ENCODE data around the gene DNAJC18.

The DNAJC18 gene

GRCh38 chr5:139386050-139386438 is 53.3 kb downstream of the DNAJC18 start:
- DNase-seq = no peak

GRCh38 chr5:139385061-139386049 is 54.0 kb downstream of the DNAJC18 start:
- DNase-seq = no peak

DNA sequence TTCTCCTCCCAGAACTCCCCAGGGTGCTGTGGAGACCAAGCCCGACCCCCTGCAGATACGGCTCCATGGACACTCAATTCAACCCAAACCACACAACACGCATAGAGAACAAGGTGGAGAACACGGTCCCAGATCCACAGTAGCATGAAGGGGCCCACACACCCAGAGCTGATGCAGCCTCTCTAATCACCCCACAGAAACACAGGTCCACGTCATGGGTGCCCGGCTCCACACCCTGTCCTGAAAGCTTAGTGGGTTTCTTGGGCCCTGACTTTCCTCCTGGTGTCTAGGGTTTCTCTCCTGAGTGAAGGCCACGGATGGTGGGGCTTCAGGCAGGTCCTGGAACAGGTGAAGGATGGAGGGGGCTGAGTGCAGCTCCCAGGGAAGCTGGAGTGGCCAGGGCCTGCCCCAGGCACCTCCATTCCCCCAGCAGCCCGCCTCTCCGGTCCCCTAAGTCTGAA is 54.7 kb downstream of the DNAJC18 start:
- DNase-seq = no peak

DNA sequence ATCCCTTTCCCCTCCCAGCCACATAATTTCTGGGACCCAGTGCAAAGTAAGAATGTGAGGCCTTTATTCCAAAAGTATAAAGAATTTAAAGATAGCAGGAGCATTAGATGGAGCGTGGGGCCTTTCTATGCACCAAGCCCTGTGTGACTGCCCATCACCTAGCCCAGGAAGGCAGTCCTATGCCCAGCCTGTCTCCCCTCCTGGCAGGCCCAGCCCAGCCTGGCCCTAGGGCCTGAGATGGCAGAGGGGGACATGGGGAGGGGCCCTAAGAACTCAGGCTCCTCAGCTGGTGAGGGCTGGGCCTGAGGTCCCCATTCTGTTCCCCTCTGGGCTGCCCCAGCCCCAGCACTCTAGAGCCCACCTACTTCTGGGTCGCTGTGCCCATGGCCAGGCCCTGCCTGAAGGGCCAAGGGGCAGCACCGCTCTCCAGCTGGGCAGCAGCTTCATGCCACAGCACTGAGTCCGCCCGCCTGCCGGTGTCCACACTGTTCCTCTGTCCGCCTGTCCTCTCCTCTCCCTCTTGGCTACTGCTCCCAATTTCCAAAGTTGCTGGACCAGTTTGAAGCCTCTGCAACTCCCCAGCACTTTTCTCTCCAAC is 55.2 kb downstream of the DNAJC18 start:
- no peak for DNase-seq

GRCh38 chr5:139383275-139383992 is 55.9 kb downstream of the DNAJC18 start, which contains the start of gene SLC23A1:
Gene SLC23A1, minus strand, starts transcription at chr5:139383297. Its CDS starts 44 bp downstream, at chr5:139383253.
- DNase-seq = no peak

DNA sequence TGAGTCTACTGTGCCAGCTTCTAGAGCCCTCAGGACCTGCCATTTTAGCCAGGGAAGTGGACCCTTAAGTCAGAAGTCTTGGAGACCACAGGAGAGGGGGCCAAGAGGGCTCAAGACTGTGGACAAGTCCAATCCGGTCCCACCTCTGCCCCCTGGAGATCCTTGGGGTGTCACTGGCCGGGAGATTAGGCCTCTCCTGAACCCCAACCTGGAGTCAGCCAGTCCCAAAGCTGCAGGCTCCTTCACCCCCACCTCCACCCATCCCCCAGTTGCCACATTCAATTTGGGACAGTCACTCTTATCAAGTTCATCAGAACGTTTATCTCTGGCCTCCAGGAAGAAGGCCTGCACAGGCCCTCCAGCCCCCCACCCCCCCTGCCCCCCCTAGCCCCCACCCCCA is 56.5 kb downstream of the DNAJC18 start:
- DNase-seq = no peak

GRCh38 chr5:139381837-139382761 is 57.2 kb downstream of the DNAJC18 start:
- DNase-seq = no peak

GRCh38 chr5:139379626-139380449 is 59.5 kb downstream of the DNAJC18 start:
- DNase-seq = no peak

GRCh38 chr5:139378941-139379361 is 60.4 kb downstream of the DNAJC18 start:
- DNase-seq = no peak

- no peak for DNase-seq
Measured at GRCh38 chr5:139378101-139378825, 61.1 kb downstream of the DNAJC18 start.

DNA sequence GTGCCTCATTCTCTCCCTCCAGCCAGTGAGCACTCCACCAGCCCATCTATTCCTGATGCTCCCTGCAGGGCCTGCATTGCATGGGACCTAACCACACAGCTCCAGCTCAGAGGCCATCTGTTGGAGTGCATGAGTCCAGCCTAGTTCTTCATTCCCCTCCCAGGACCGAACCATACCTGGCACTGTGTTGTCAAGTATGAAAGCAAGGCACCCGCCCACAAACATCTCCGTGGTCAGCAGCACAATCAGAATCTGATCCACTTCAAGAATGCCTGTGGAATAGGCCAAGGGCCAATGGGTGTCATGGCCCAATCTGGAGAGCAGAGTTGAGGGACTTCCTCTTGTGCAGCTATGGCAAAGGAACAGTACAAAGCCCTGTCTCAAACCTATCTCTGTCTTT is 62.1 kb downstream of the DNAJC18 start:
- no peak for DNase-seq

DNA sequence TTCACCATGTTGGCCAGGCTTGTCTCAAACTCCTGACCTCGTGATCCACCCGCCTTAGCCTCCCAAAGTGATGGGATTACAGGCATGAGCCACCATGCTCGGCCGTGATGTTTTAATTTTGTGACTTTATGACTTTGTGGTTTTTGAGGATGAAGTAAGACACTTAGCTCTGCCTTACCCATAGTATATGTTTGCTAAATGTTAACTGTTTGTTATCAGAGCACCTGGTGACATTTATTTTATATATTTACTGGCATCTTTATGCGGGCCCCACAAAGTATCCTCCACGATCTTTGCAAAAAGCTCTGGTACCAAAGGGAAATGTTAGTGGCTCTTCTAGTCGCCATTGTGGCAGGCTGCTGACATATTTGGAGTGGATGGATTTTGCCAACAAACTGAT is 63.0 kb downstream of the DNAJC18 start:
- no peak for DNase-seq

DNA sequence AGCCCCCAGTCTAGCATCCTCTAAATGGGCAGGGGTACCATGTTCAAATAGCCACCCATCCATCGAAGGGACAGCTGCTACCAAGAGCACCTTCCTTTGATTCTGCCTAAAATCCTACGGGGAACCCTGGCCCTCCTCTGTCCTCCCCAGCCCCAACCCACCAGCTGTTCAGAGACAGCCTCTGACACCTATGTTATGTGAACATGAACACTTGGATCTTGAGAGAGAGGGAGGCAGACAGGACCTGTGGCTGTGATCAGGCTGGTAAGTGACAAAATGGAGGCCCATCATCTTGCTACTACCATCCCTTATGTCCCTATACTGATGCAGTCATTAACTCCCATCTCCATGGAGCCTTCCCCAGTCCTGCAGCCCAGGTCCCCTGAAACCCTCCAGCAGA is 64.4 kb downstream of the DNAJC18 start:
- DNase-seq = no peak

DNA sequence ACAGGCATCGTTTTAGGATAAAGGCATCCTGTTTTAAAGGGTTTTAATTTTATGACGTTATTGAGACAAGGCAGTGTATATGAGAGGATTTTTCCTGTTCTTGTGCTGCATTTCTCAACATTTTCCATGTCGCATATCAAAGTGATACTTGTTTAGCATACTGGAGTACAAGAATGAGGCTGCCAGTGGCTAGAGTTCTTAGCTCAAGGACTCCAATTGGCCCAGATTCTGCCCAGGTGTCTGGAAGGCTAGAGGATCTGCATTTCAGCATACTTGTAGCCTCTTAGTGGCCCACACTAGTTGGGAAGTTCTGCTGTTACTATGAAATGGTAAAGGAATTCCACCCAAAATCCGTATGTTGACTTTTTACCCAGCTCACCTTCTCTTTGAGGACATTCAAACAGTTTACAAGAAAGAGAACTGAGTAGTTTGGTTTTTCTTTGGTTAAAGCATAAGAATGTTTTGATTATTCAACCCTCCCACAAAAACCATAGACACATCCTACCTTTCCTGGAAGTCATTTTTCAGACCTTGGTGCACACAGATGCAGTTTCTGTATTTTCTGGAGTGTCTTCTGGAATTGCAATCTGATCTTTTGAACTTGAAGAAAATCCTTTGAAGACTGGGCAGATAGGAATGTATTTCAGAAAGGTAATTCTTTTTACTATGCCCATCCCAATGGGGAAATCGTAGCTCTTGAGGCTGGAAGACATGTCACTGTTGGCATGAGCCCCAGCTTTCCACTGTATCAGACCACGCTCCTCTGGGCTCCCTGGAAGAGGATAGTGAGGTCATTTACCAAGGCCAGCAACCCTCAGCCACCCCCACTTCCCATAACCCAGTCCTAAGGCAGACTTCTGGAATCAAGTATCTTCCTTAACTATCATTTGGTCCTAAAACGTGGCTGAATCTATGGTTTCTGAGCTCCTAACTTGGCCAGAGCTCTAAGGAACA is 67.6 kb downstream of the DNAJC18 start:
- DNase-seq = no peak

GRCh38 chr5:139369181-139369580 is 70.1 kb downstream of the DNAJC18 start:
- DNase-seq = no peak

GRCh38 chr5:139368613-139369012 is 70.7 kb downstream of the DNAJC18 start:
- DNase-seq = no peak

GRCh38 chr5:139364466-139364865 is 74.9 kb downstream of the DNAJC18 start:
- no peak for DNase-seq

DNA sequence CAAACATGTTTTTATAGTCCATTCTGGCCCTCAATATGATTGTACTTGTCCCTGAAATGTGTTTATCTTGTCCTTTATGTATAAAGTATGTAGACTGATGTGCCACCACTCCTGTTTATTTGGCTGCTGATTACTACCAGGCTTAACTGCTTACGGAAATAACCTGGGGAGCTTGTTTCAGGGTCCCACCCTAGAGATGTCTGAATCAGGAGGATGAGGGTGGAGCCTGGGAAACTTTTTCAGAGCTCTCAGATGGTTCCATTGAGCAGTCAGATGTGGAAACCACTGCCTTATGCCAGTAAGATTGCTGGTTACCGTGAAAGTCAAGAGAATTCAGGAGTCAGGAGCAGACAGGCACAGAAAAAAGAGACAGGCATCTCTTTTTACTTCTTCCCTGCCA is 75.4 kb downstream of the DNAJC18 start:
- no peak for DNase-seq

DNA sequence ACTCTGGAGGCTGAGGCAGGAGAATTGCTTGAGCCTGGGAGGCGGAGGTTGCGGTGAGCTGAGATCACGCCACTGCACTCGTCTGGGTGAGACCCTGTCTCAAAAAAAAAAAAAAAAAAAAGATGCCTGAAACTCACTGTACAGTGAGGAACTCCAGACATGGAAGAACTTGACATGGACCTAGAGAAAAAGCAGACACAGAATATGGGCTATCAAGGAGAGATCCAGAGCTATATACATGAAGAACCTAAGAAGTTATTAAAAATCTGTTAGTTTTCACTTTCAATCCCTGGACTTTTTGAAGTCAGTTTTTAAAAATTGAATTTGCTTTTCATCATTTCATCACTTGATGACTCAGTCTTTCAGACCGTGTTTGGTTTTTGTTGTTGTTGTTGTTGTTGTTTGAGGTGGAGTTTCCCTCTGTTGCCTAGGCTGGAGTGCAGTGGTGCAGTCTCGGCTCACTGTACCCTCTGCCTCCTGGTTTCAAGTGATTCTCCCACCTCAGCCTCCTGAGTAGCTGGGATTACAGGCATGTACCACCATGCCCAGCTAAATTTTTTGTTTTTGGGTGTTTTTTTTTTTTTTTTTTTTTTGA is 77.4 kb downstream of the DNAJC18 start:
- no peak for DNase-seq
